ENCODE data around the gene MTHFSD. TPM values are rescaled to one million over a fixed set of nuclear protein-coding genes. Genes with fewer than 3 reads are reported as not detected.

The MTHFSD gene
- total RNA-seq, 1 experiment from 2014 or later, result 15.7 TPM

DNA sequence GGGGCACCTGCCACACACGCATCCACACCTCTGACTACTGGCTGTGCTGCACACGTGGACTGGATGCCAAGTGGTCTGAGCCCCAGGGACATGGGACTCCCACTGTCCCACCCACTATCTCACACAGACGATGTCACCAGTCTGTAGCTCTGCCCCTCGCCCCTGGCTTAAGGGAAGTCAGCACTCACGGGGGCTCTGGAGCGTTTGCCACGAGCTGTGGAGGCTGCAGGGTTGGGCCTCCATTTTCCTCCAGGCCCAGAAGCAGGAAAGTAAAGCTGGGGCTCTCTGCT is 22.6 kb downstream of the MTHFSD start:
- CTCF ChIA-PET, result interaction anchor here (0.6 to 1.1 kb wide), 2 partner anchors 15 to 288 kb away, joined by 3 to 5 read pairs; no protein-coding TSS in a partner anchor
- Mint-ChIP-seq H3K36me3 (peaks cover 5% of the 10 kb centered on the region; the same call in 1 of the 2 replicates), H3K4me3 (no peak overlapping the region), H3K27ac (no peak overlapping the region), H3K27me3 (ENCODE audit: low read depth) (no peaks in the 10 kb centered on the region; the same call in 1 of the 2 replicates), H3K4me1 (no peaks in the 10 kb centered on the region), H3K9me3 (0 out of 2 replicates have a peak, but pooled peaks cover 4% of the 10 kb centered on the region)
- ATAC-seq (no peak), DNase-seq (ENCODE audit: low spot score) (no peak)
- POLR2A ChIA-PET, result no interaction called here
- TF ChIP-seq ZNF396 (CRISPR knock-in tag; IDR thresholded peaks at IDR 0.05; ENCODE audit: borderline replicate concordance) (no peak), ZNF416 (CRISPR knock-in tag; IDR thresholded peaks at IDR 0.05) (no peak), IRF2 (CRISPR knock-in tag; IDR thresholded peaks at IDR 0.05; ENCODE audit: borderline replicate concordance, low read depth) (no peak), PRRX2 (CRISPR knock-in tag; IDR thresholded peaks at IDR 0.05) (no peak), ETV6 (CRISPR knock-in tag; IDR thresholded peaks at IDR 0.05) (no peak), ZNF232 (CRISPR knock-in tag; IDR thresholded peaks at IDR 0.05) (no peak), USF1 (CRISPR knock-in tag; IDR thresholded peaks at IDR 0.05) (no peak), ZNF671 (CRISPR knock-in tag; IDR thresholded peaks at IDR 0.05) (no peak), HMGXB4 (CRISPR knock-in tag; IDR thresholded peaks at IDR 0.05) (no peak), RELA (CRISPR knock-in tag; IDR thresholded peaks at IDR 0.05; ENCODE audit: borderline replicate concordance) (no peak), JAZF1 (CRISPR knock-in tag; IDR thresholded peaks at IDR 0.05) (no peak), SOX15 (CRISPR knock-in tag; IDR thresholded peaks at IDR 0.05) (no peak)
- TF ChIP-seq, protein P1, sequence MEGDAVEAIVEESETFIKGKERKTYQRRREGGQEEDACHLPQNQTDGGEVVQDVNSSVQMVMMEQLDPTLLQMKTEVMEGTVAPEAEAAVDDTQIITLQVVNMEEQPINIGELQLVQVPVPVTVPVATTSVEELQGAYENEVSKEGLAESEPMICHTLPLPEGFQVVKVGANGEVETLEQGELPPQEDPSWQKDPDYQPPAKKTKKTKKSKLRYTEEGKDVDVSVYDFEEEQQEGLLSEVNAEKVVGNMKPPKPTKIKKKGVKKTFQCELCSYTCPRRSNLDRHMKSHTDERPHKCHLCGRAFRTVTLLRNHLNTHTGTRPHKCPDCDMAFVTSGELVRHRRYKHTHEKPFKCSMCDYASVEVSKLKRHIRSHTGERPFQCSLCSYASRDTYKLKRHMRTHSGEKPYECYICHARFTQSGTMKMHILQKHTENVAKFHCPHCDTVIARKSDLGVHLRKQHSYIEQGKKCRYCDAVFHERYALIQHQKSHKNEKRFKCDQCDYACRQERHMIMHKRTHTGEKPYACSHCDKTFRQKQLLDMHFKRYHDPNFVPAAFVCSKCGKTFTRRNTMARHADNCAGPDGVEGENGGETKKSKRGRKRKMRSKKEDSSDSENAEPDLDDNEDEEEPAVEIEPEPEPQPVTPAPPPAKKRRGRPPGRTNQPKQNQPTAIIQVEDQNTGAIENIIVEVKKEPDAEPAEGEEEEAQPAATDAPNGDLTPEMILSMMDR (IDR thresholded peaks at IDR 0.05), result no peak

DNA sequence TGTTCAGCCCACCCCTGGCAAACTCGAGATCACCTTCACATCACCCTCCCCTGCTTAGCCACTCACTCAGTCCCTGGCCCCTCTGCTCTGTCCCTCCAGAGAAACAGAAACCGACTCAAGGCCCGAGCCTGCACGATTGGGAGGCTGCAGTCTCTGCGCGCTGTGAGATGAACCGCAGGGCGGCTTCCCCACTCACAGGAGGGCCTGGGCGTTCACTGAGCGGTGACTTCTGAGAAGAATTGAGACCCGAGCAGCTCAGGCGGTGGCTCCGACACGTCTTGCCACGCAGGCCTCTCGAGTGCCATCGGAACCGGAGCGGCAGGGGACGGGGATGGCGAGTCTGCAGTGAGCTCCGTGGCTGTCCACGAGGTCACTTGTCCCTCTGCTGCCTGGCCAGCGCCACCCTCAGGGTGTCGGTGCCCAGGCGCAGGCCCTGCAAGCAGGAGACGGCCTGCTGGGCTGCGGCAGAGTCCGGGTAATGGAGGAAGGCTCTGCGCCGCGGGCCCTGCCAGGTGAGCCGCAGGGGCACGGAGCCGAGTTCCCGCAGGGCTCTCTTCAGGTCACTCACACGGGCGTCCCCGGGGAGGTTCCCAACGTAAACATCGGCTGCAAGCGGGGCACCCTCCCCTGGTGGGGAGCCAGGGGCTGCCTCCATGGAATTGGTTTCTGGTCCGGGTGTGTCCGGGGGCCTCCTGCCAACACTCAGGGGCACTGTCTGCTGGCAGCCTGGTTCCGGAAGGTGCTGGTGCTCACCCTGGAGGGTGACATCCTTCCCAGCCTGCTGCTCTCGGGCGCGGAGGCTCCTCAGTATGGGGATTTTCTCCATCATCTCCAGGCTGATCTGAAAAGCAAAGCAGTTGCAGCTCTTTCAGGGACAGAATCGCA is 23.2 kb downstream of the MTHFSD start:
- Mint-ChIP-seq H3K36me3 (peaks cover 5% of the 10 kb centered on the region; the same call in 1 of the 2 replicates), H3K27ac (no peak overlapping the region), H3K4me3 (no peak overlapping the region), H3K4me1 (no peaks in the 10 kb centered on the region), H3K27me3 (ENCODE audit: low read depth) (no peaks in the 10 kb centered on the region; the same call in 1 of the 2 replicates), H3K9me3 (0 out of 2 replicates have a peak, but pooled peaks cover 7% of the 10 kb centered on the region)
- ChIA-PET POLR2A (no interaction called here), CTCF (interaction anchor here (1.1 kb wide), 1 partner anchor 14 kb away, joined by 3 read pairs; no protein-coding TSS in a partner anchor)
- ATAC-seq (no peak), DNase-seq (ENCODE audit: low spot score) (no peak)
- TF ChIP-seq ZNF138 (CRISPR knock-in tag; conservative IDR thresholded peaks at IDR 0.05) (no peak), MXD4 (CRISPR knock-in tag; IDR thresholded peaks at IDR 0.05; ENCODE audit: borderline replicate concordance) (no peak), ZNF423 (CRISPR knock-in tag; IDR thresholded peaks at IDR 0.05) (no peak), NR1H2 (CRISPR knock-in tag; IDR thresholded peaks at IDR 0.05) (no peak)
- TF ChIP-seq, protein P2, sequence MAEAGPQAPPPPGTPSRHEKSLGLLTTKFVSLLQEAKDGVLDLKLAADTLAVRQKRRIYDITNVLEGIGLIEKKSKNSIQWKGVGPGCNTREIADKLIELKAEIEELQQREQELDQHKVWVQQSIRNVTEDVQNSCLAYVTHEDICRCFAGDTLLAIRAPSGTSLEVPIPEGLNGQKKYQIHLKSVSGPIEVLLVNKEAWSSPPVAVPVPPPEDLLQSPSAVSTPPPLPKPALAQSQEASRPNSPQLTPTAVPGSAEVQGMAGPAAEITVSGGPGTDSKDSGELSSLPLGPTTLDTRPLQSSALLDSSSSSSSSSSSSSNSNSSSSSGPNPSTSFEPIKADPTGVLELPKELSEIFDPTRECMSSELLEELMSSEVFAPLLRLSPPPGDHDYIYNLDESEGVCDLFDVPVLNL (CRISPR knock-in tag; IDR thresholded peaks at IDR 0.05; ENCODE audit: borderline replicate concordance, low read depth), result no peak
- TF ChIP-seq, protein P3, sequence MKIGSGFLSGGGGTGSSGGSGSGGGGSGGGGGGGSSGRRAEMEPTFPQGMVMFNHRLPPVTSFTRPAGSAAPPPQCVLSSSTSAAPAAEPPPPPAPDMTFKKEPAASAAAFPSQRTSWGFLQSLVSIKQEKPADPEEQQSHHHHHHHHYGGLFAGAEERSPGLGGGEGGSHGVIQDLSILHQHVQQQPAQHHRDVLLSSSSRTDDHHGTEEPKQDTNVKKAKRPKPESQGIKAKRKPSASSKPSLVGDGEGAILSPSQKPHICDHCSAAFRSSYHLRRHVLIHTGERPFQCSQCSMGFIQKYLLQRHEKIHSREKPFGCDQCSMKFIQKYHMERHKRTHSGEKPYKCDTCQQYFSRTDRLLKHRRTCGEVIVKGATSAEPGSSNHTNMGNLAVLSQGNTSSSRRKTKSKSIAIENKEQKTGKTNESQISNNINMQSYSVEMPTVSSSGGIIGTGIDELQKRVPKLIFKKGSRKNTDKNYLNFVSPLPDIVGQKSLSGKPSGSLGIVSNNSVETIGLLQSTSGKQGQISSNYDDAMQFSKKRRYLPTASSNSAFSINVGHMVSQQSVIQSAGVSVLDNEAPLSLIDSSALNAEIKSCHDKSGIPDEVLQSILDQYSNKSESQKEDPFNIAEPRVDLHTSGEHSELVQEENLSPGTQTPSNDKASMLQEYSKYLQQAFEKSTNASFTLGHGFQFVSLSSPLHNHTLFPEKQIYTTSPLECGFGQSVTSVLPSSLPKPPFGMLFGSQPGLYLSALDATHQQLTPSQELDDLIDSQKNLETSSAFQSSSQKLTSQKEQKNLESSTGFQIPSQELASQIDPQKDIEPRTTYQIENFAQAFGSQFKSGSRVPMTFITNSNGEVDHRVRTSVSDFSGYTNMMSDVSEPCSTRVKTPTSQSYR (CRISPR knock-in tag; IDR thresholded peaks at IDR 0.05), result no peak

Data from WTC11 (cell line).